Liver (tissue), 9 donors: ENCODE data around the gene CLBA1. TPM values are rescaled to one million over a fixed set of nuclear protein-coding genes. Genes with fewer than 3 reads are reported as not detected.

Source experiments
- DNase-seq: peaks from one replicate; pipeline ENCODE4 v3.0.0-alpha.2; 2017; ENCODE audit warnings: low spot score
- H3K27ac ChIP-seq, 2 donors: one replicate each; pipeline ENCODE4 v1.7.0; 2013; ENCODE audit warnings: inconsistent platforms in 2 of 2, low read length in 2 of 2, control low read depth in 1 of 2, low read depth in 1 of 2, mild to moderate bottlenecking in 1 of 2
- H3K27me3 ChIP-seq, 4 donors: one replicate each; pipeline versions ENCODE4 v1.6.1 to v1.7.0; 2013; ENCODE audit warnings: low read length in 3 of 4, inconsistent platforms in 1 of 4, mild to moderate bottlenecking in 1 of 4, moderate library complexity in 1 of 4; ENCODE audit not compliant: control insufficient read depth in 4 of 4, insufficient read depth in 4 of 4
- H3K36me3 ChIP-seq, 4 donors: one replicate each; pipeline versions ENCODE4 v1.6.1 to v1.7.0; 2013; ENCODE audit warnings: low read length in 3 of 4, mild to moderate bottlenecking in 3 of 4, low read depth in 1 of 4, moderate library complexity in 1 of 4; ENCODE audit not compliant: control insufficient read depth in 4 of 4, insufficient read depth in 3 of 4
- H3K4me1 ChIP-seq, 4 donors: one replicate each; pipeline versions ENCODE4 v1.6.1 to v1.7.0; 2013; ENCODE audit warnings: low read length in 3 of 4, mild to moderate bottlenecking in 3 of 4, moderate library complexity in 1 of 4; ENCODE audit not compliant: control insufficient read depth in 4 of 4, insufficient read depth in 4 of 4
- H3K4me3 ChIP-seq, 3 donors: one replicate each; pipeline versions ENCODE4 v1.6.1 to v1.7.0; 2013; ENCODE audit warnings: low read length in 3 of 3, control low read depth in 1 of 3, low read depth in 1 of 3, mild to moderate bottlenecking in 1 of 3
- H3K9ac ChIP-seq, 2 donors: one replicate each; pipeline ENCODE4 v1.7.0; 2013; ENCODE audit warnings: low read length in 2 of 2, mild to moderate bottlenecking in 2 of 2, moderate library complexity in 2 of 2, control low read depth in 1 of 2, low read depth in 1 of 2
- H3K9me3 ChIP-seq, 4 donors: one replicate each; pipeline versions ENCODE4 v1.6.1 to v1.7.0; 2013; ENCODE audit warnings: low read length in 3 of 4; ENCODE audit not compliant: control insufficient read depth in 4 of 4
- ATF3 ChIP-seq: IDR thresholded peaks from 2 replicates; pipeline ENCODE4 v1.6.1; 2016; ENCODE audit warnings: antibody characterized with exemption
- CTCF ChIP-seq: fragments of 150-350 bp; IDR thresholded peaks from 2 replicates; pipeline ENCODE4 v1.5.1; 2017; ENCODE audit warnings: improper control_type of control experiment, low read depth, low read length; ENCODE audit not compliant: missing input control
- EGR1 ChIP-seq, 2 donors: IDR thresholded peaks; 2 replicates each; pipeline ENCODE4 v1.6.1; 2016 to 2018; ENCODE audit warnings: antibody characterized with exemption in 2 of 2, low read depth in 2 of 2
- FOXA1 ChIP-seq: IDR thresholded peaks from 2 replicates; pipeline ENCODE4 v1.6.1; 2016; ENCODE audit warnings: antibody characterized with exemption
- FOXA2 ChIP-seq: IDR thresholded peaks from 2 replicates; pipeline ENCODE4 v1.6.1; 2016; ENCODE audit warnings: antibody characterized with exemption
- GABPA ChIP-seq, 2 donors: IDR thresholded peaks in 1 of 2; conservative IDR thresholded peaks in 1 of 2; 2 replicates each; pipeline ENCODE4 v1.6.1; 2016; ENCODE audit warnings: antibody characterized with exemption in 2 of 2, mild to moderate bottlenecking in 1 of 2, moderate library complexity in 1 of 2
- HNF4A ChIP-seq, 2 donors: conservative IDR thresholded peaks; 2 replicates each; pipeline ENCODE4 v1.6.1; 2016; ENCODE audit warnings: antibody characterized with exemption in 2 of 2, mild to moderate bottlenecking in 2 of 2
- HNF4G ChIP-seq: IDR thresholded peaks from 2 replicates; pipeline ENCODE4 v1.6.1; 2016; ENCODE audit warnings: antibody characterized with exemption
- JUND ChIP-seq, 2 donors: IDR thresholded peaks; 2 replicates each; pipeline ENCODE4 v1.6.1; 2016; ENCODE audit warnings: antibody characterized with exemption in 2 of 2
- MAX ChIP-seq: IDR thresholded peaks from 2 replicates; pipeline ENCODE4 v1.6.1; 2016; ENCODE audit warnings: antibody characterized with exemption
- NR2F2 ChIP-seq: IDR thresholded peaks from 2 replicates; pipeline ENCODE4 v1.6.1; 2016; ENCODE audit warnings: antibody characterized with exemption
- RAD21 ChIP-seq, 2 donors: IDR thresholded peaks; 2 replicates each; pipeline ENCODE4 v1.6.1; 2016; ENCODE audit warnings: antibody characterized with exemption in 2 of 2, mild to moderate bottlenecking in 2 of 2
- REST ChIP-seq: IDR thresholded peaks from 2 replicates; pipeline ENCODE4 v1.6.1; 2016; ENCODE audit warnings: antibody characterized with exemption, mild to moderate bottlenecking
- RXRA ChIP-seq, 2 donors: IDR thresholded peaks; 2 replicates each; pipeline ENCODE4 v1.6.1; 2017 to 2018; ENCODE audit warnings: antibody characterized with exemption in 2 of 2, mild to moderate bottlenecking in 1 of 2
- SP1 ChIP-seq: IDR thresholded peaks from 2 replicates; pipeline ENCODE4 v1.6.1; 2018; ENCODE audit warnings: antibody characterized with exemption, mild to moderate bottlenecking
- TAF1 ChIP-seq: conservative IDR thresholded peaks from 2 replicates; pipeline ENCODE4 v1.6.1; 2016; ENCODE audit warnings: antibody characterized with exemption, mild to moderate bottlenecking
- YY1 ChIP-seq: IDR thresholded peaks from 2 replicates; pipeline ENCODE4 v1.6.1; 2016; ENCODE audit warnings: antibody characterized with exemption, mild to moderate bottlenecking
- ZBTB33 ChIP-seq: IDR thresholded peaks from 2 replicates; pipeline ENCODE4 v1.6.1; 2016; ENCODE audit warnings: antibody characterized with exemption
- WGBS: extraction: QIAGEN DNeasy Blood & Tissue Kit; methylation state at CpG from one replicate; pipeline ENCODE4 v1.1.7; 2013; 5-methylcytosine and 5-hydroxymethylcytosine counted together
- polyA plus RNA-seq, 2 donors: library from polyadenylated mRNA; stranded (reverse) in 1 of 2; unstranded in 1 of 2; fragments of 200-250 nt in 1 of 2; fragments of >200 nt in 1 of 2; fragmentation: Nextera tagmentation in 1 of 2; extraction: Ambion mirVana in 1 of 2; gene quantifications; one replicate each; pipeline versions ENCODE4 v1.2.1 to v1.2.3, GENCODE V29; 2013 to 2015
- total RNA-seq, 2 donors: library from RNA; depleted of rRNA; stranded (reverse); fragments of >200 nt; gene quantifications; one replicate each; pipeline ENCODE4 v1.2.3, GENCODE V29; 2014
- donor health status: healthy.
- donor health status: healthy.
- donor health status: healthy.
- donor health status: healthy.
- donor health status: healthy.

CLBA1 gene
- total and polyA plus RNA-seq, 4 donors, result 0.98 to 3.9 (median 2.3) TPM

- TF ChIP-seq SP1 (no peak), HNF4G (no peak), HNF4A (conservative IDR thresholded peaks at IDR 0.05) (no peak), YY1 (no peak), ZBTB33 (no peak), JUND (IDR thresholded peaks at IDR 0.05) (no peak), MAX (no peak), CTCF (no peak), RXRA (IDR thresholded peaks at IDR 0.05) (no peak), RAD21 (IDR thresholded peaks at IDR 0.05) (no peak), EGR1 (IDR thresholded peaks at IDR 0.05; ENCODE audit: low read depth in 2 of 2) (no peak), TAF1 (no peak), REST (no peak), FOXA1 (no peak), ATF3 (no peak), NR2F2 (no peak), FOXA2 (no peak), GABPA (IDR thresholded peaks at IDR 0.05 in 1 of 2, conservative IDR thresholded peaks at IDR 0.05 in 1 of 2) (no peak)
- no peaks in the 10 kb centered on the region for H3K27me3 ChIP-seq
- H3K4me3 ChIP-seq, result no peak overlapping the region
- H3K27ac ChIP-seq, result no peak overlapping the region
- peaks cover 7 to 19% (median 14%) of the 10 kb centered on the region in 4 donors for H3K4me1 ChIP-seq
- DNase-seq, result no peak
- H3K9me3 ChIP-seq, result no peaks in the 10 kb centered on the region
- H3K36me3 ChIP-seq, result no peaks in the 10 kb centered on the region
- WGBS, result 77% methylated on average over 4 of the region's 4 CpGs
- no peak overlapping the region for H3K9ac ChIP-seq
Measured at GRCh38 chr14:105023791-105024480, 38.3 kb downstream of the CLBA1 start.
